HepG2 (cell line): ENCODE data around the gene FLT3LG. TPM values are rescaled to one million over a fixed set of nuclear protein-coding genes. Genes with fewer than 3 reads are reported as not detected.

Experiments used
- CBX2 ChIP-seq, 2 experiments: fragments of 200-600 bp in 1 of 2; sonication (generic); formaldehyde crosslinking in 1 of 2; IDR thresholded peaks; 2 replicates each; pipeline versions ENCODE4 v1.7.0 to v1.8.1; 2018 to 2022; ENCODE audit warnings: low read depth in 2 of 2, low read length in 1 of 2, mild to moderate bottlenecking in 1 of 2, missing genetic modification reagents in 1 of 2
- CENPBD1 ChIP-seq: sonication (generic); formaldehyde crosslinking; IDR thresholded peaks from 2 replicates; pipeline ENCODE4 v1.8.0; 2022; ENCODE audit warnings: missing genetic modification reagents, low read depth, mild to moderate bottlenecking, borderline replicate concordance
- CREBL2 ChIP-seq: sonication (generic); formaldehyde crosslinking; IDR thresholded peaks from 2 replicates; pipeline ENCODE4 v1.8.1; 2023; ENCODE audit warnings: missing genetic modification reagents, mild to moderate bottlenecking, borderline replicate concordance
- EED ChIP-seq: sonication (generic); formaldehyde crosslinking; IDR thresholded peaks from 2 replicates; pipeline ENCODE4 v1.5.0; 2020; ENCODE audit warnings: mild to moderate bottlenecking, missing genetic modification reagents
- GATA4 ChIP-seq: sonication (generic); IDR thresholded peaks from 2 replicates; pipeline ENCODE4 v1.6.1; 2016; ENCODE audit warnings: antibody characterized with exemption, low read depth, borderline replicate concordance
- HNF1B ChIP-seq: sonication (generic); formaldehyde crosslinking; IDR thresholded peaks from 2 replicates; pipeline ENCODE4 v1.5.1; 2020; ENCODE audit warnings: mild to moderate bottlenecking, moderate library complexity, missing genetic modification reagents
- IRF2 ChIP-seq: IDR thresholded peaks from 2 replicates; pipeline ENCODE4 v1.6.1; 2018; ENCODE audit warnings: missing genetic modification reagents, missing compliant biosample characterization
- JUN ChIP-seq: sonication (generic); formaldehyde crosslinking; IDR thresholded peaks from 2 replicates; pipeline ENCODE4 v1.4.0; 2020; ENCODE audit warnings: mild to moderate bottlenecking, missing genetic modification reagents
- KAT2B ChIP-seq: fragments of 150-350 bp; IDR thresholded peaks from 2 replicates; pipeline ENCODE4 v1.6.1; 2014; ENCODE audit warnings: low read depth, low read length, borderline replicate concordance
- KDM4B ChIP-seq: sonication (generic); formaldehyde crosslinking; IDR thresholded peaks from 2 replicates; pipeline ENCODE4 v1.4.0; 2020; ENCODE audit warnings: missing genetic modification reagents
- MAF1 ChIP-seq: sonication (generic); formaldehyde crosslinking; IDR thresholded peaks from 2 replicates; pipeline ENCODE4 v1.5.0; 2020; ENCODE audit warnings: missing genetic modification reagents, borderline replicate concordance
- NCOA1 ChIP-seq: sonication (generic); formaldehyde crosslinking; IDR thresholded peaks from 2 replicates; pipeline ENCODE4 v1.9.0; 2021; ENCODE audit warnings: missing genetic modification reagents
- SNRNP70 ChIP-seq: fragments of 200-400 bp; formaldehyde crosslinking; IDR thresholded peaks from 2 replicates; pipeline ENCODE4 v1.6.1; 2017; ENCODE audit warnings: mild to moderate bottlenecking, low read depth, low read length, moderate library complexity
- SRSF4 ChIP-seq: fragments of 200-400 bp; formaldehyde crosslinking; IDR thresholded peaks from one replicate; pipeline ENCODE4 v1.6.1; 2018; ENCODE audit warnings: mild to moderate bottlenecking, low read depth, low read length, moderate library complexity; ENCODE audit not compliant: poor library complexity, severe bottlenecking
- TBP ChIP-seq: sonication (generic); formaldehyde crosslinking; IDR thresholded peaks from 2 replicates; pipeline ENCODE4 v1.5.0; 2020; ENCODE audit warnings: missing genetic modification reagents
- THAP7 ChIP-seq: sonication (generic); formaldehyde crosslinking; IDR thresholded peaks from 2 replicates; pipeline ENCODE4 v1.8.1; 2023; ENCODE audit warnings: mild to moderate bottlenecking, missing genetic modification reagents
- TOE1 ChIP-seq: sonication (generic); formaldehyde crosslinking; IDR thresholded peaks from 2 replicates; pipeline ENCODE4 v1.4.0; 2020; ENCODE audit warnings: mild to moderate bottlenecking, missing genetic modification reagents
- ZMYM2 ChIP-seq: sonication (generic); formaldehyde crosslinking; IDR thresholded peaks from 2 replicates; pipeline ENCODE4 v1.8.0; 2022; ENCODE audit warnings: mild to moderate bottlenecking, missing genetic modification reagents
- ZNF101 ChIP-seq: sonication (generic); formaldehyde crosslinking; IDR thresholded peaks from 2 replicates; pipeline ENCODE4 v1.4.0; 2020; ENCODE audit warnings: mild to moderate bottlenecking, low read depth, missing genetic modification reagents, borderline replicate concordance
- ZNF276 ChIP-seq: sonication (generic); formaldehyde crosslinking; IDR thresholded peaks from 2 replicates; pipeline ENCODE4 v1.4.0; 2020; ENCODE audit warnings: mild to moderate bottlenecking, low read depth, missing genetic modification reagents
- ZNF552 ChIP-seq: sonication (generic); formaldehyde crosslinking; IDR thresholded peaks from 2 replicates; pipeline ENCODE4 v1.9.0; 2022; ENCODE audit warnings: missing genetic modification reagents, mild to moderate bottlenecking, borderline replicate concordance
- ZNF567 ChIP-seq: sonication (generic); formaldehyde crosslinking; IDR thresholded peaks from 2 replicates; pipeline ENCODE4 v1.8.1; 2023; ENCODE audit warnings: mild to moderate bottlenecking, missing genetic modification reagents, borderline replicate concordance
- ZNF775 ChIP-seq: sonication (generic); formaldehyde crosslinking; IDR thresholded peaks from 2 replicates; pipeline ENCODE4 v1.4.0; 2020; ENCODE audit warnings: missing genetic modification reagents, mild to moderate bottlenecking, moderate library complexity, borderline replicate concordance
- ZSCAN30 ChIP-seq: sonication (generic); formaldehyde crosslinking; IDR thresholded peaks from 2 replicates; pipeline ENCODE4 v1.5.0; 2020; ENCODE audit warnings: mild to moderate bottlenecking, missing genetic modification reagents
- ZSCAN9 ChIP-seq: IDR thresholded peaks from 2 replicates; pipeline ENCODE4 v1.6.1; 2016; ENCODE audit warnings: borderline replicate concordance
- polyA plus RNA-seq, 8 experiments: library from polyadenylated mRNA; depleted of rRNA in 3 of 8; stranded (reverse) in 7 of 8; unstranded in 1 of 8; fragments of >200 nt; fragmentation: Illumina TruSeq in 4 of 8; extraction: Trizol in 4 of 8; gene quantifications; 2 replicates each; pipeline versions ENCODE4 v1.2.1 to v1.2.3, GENCODE V29; 2011 to 2016; ENCODE audit warnings: low read depth in 4 of 8, missing spikeins in 1 of 8, mixed read lengths in 1 of 8; ENCODE audit not compliant: insufficient read depth in 1 of 8
- total RNA-seq, 5 experiments: library from RNA; depleted of rRNA; stranded (reverse); fragments of >200 nt; fragmentation: Illumina TruSeq; extraction: Trizol; gene quantifications; 2 replicates each; pipeline ENCODE4 v1.2.3, GENCODE V29; 2016; ENCODE audit warnings: low read depth in 1 of 5

The FLT3LG gene
- total and polyA plus RNA-seq, 2 of the 13 experiments (the other 11 are each of a cell fraction or from before 2014, with no cell fraction given) = 1.5 to 2.6 TPM

GRCh38 chr19:49453013-49453756 lies 20.8 kb upstream of the FLT3LG start, which contains the start of gene ALDH16A1 (continued):
- TF ChIP-seq TBP (CRISPR knock-in tag) = no peak
- no peak for TF ChIP-seq JUN (CRISPR knock-in tag)
- TF ChIP-seq ZSCAN30 (CRISPR knock-in tag) = no peak
- no peak for TF ChIP-seq ZMYM2 (CRISPR knock-in tag)
- TF ChIP-seq CENPBD1 = no peak
- no peak for TF ChIP-seq ZNF567
- no peak for TF ChIP-seq MAF1 (CRISPR knock-in tag)
- TF ChIP-seq THAP7 = peak; percentile 99
- TF ChIP-seq SRSF4 = no peak
- TF ChIP-seq ZNF775 (CRISPR knock-in tag) = no peak
- no peak for TF ChIP-seq SNRNP70
- no peak; the same call in 1 of the 2 replicates for TF ChIP-seq CREBL2 (CRISPR knock-in tag)
- no peak for TF ChIP-seq EED
- peak; percentile 88 for TF ChIP-seq HNF1B (CRISPR knock-in tag)
- peak; percentile 58; the same call in 1 of the 2 replicates for TF ChIP-seq IRF2
- TF ChIP-seq ZNF552 = 0 out of 2 replicates have a peak, but pooled peaks have one; percentile 77
- TF ChIP-seq TOE1 (CRISPR knock-in tag) = 0 out of 2 replicates have a peak, but pooled peaks have one; percentile 75
- no peak for TF ChIP-seq ZNF276 (CRISPR knock-in tag)
- TF ChIP-seq GATA4 = no peak
- TF ChIP-seq KAT2B = no peak
- no peak for TF ChIP-seq NCOA1
- TF ChIP-seq CBX2 (IDR thresholded peaks at IDR 0.05; ENCODE audit: low read depth, low read length) = no peak
- no peak for TF ChIP-seq CBX2 (CRISPR knock-in tag; IDR thresholded peaks at IDR 0.05; ENCODE audit: low read depth)
- TF ChIP-seq ZSCAN9 (CRISPR knock-in tag) = 0 out of 2 replicates have a peak, but pooled peaks have one; percentile 19
- TF ChIP-seq ZNF101 = no peak
- no peak for TF ChIP-seq KDM4B (CRISPR knock-in tag)
